ENCODE data around the gene MUSK.

DNA sequence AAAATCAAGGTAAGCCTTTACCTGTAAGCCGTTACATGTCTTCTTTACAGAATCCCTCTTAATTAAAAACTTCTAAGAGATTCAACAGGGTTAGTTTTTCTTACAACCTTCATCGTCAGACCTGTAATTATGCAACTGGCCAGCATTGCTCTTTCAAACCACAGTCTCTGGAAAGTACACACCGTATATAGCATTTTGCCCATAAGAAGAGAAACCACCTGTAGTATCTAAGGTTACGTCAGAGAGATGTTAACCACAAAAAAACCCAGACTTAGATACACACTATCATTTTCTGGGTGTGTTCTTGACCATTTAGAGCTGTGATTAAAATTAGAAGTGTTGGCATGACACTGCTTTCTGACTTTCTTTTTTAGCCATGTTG is 140.0 kb downstream of the MUSK start:
- no peak for TF ChIP-seq CTCF (IDR thresholded peaks at IDR 0.05; ENCODE audit: control extremely low read depth in 1 of 3, insufficient read depth in 1 of 3, low read depth in 1 of 3, low read length in 3 of 3)
- no peak for TF ChIP-seq YY1 (IDR thresholded peaks at IDR 0.05; ENCODE audit: low read depth, low read length)
- no peak for TF ChIP-seq POLR2A (IDR thresholded peaks at IDR 0.05; ENCODE audit: control extremely low read depth in 1 of 2, low read depth in 2 of 2, low read length in 2 of 2)
- no peak for TF ChIP-seq POLR2AphosphoS5 (IDR thresholded peaks at IDR 0.05; ENCODE audit: low read depth, low read length)
- TF ChIP-seq JUND (IDR thresholded peaks at IDR 0.05; ENCODE audit: low read length): no peak
- no peak for TF ChIP-seq CBX5 (IDR thresholded peaks at IDR 0.05; ENCODE audit: low read depth, low read length)
- no peak for TF ChIP-seq SP4 (IDR thresholded peaks at IDR 0.05; ENCODE audit: low read length)
- TF ChIP-seq HDAC2 (IDR thresholded peaks at IDR 0.05; ENCODE audit: borderline replicate concordance in 1 of 2, low read depth in 2 of 2, low read length in 2 of 2): no peak
- no peak for TF ChIP-seq SRF (IDR thresholded peaks at IDR 0.05; ENCODE audit: low read depth, low read length)
- no peak for TF ChIP-seq EZH2 (IDR thresholded peaks at IDR 0.05; ENCODE audit: low read depth, low read length, severe bottlenecking)
